ENCODE measurements around the gene NTN5.

DNA sequence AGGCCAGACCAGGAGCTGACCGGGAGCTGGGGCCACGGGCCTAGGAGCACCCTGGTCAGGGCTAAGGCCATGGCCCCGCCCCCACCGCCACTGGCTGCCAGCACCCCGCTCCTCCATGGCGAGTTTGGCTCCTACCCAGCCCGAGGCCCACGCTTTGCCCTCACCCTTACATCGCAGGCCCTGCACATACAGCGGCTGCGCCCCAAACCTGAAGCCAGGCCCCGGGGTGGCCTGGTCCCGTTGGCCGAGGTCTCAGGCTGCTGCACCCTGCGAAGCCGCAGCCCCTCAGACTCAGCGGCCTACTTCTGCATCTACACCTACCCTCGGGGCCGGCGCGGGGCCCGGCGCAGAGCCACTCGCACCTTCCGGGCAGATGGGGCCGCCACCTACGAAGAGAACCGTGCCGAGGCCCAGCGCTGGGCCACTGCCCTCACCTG, 46.9 kb downstream of the NTN5 start:
- TF ChIP-seq ZNF274 (IDR thresholded peaks at IDR 0.05; ENCODE audit: low read depth, low read length) (no peak), YY1 (IDR thresholded peaks at IDR 0.05; ENCODE audit: insufficient read depth, insufficient read length) (no peak)

Measured in NT2/D1 (cell line).